Large intestine (tissue), 12 donors: Measurements from ENCODE around the gene PNKD. TPM values are rescaled to one million over a fixed set of nuclear protein-coding genes. Genes with fewer than 3 reads are reported as not detected.

Experiments
- DNase-seq, 2 donors: peaks; one replicate each; pipeline versions ENCODE4 v3.0.0 to v3.0.0-alpha.2; 2013
- H3K27ac ChIP-seq: one replicate; pipeline ENCODE4 v1.5.1; 2013; ENCODE audit warnings: low read length
- H3K27me3 ChIP-seq: 2 replicates; pipeline ENCODE4 v1.6.1; 2013; ENCODE audit warnings: low read length; ENCODE audit not compliant: control insufficient read depth, insufficient read depth
- H3K36me3 ChIP-seq: 2 replicates; pipeline ENCODE4 v1.6.1; 2013; ENCODE audit warnings: low read length; ENCODE audit not compliant: control insufficient read depth, insufficient read depth
- H3K4me1 ChIP-seq: one replicate; pipeline ENCODE4 v1.6.1; 2013; ENCODE audit warnings: low read length; ENCODE audit not compliant: control insufficient read depth, insufficient read depth
- H3K4me3 ChIP-seq: one replicate; pipeline ENCODE4 v1.5.1; 2013; ENCODE audit warnings: low read length
- H3K9me3 ChIP-seq: one replicate; pipeline ENCODE4 v1.6.1; 2013; ENCODE audit warnings: mild to moderate bottlenecking, low read depth, low read length, moderate library complexity; ENCODE audit not compliant: control insufficient read depth
- WGBS: methylation state at CpG from one replicate; pipeline ENCODE4 v1.1.5; 2013; ENCODE audit warnings: low lambda C conversion rate; ENCODE audit not compliant: insufficient coverage; 5-methylcytosine and 5-hydroxymethylcytosine counted together
- long read RNA-seq, 11 donors: transcript quantifications; one replicate each; lab custom pipeline, GENCODE V29; 2026
- polyA plus RNA-seq: library from polyadenylated mRNA; unstranded; fragments of 120-200 nt; gene quantifications from one replicate; pipeline ENCODE4 v1.2.1, GENCODE V29; 2013

The PNKD gene
- 103 TPM for polyA plus RNA-seq
- long read RNA-seq, donor 1, transcript PNKD-202 (9 exons, 2,991 nt): minor isoform, 14 of 58 reads
- long read RNA-seq, donor 1, transcript PNKD-205 (2 exons, 1,372 nt): minor isoform, 6 of 58 reads
- long read RNA-seq, donor 1, transcript PNKD-201 (3 exons, 758 nt): major isoform, 38 of 58 reads
- long read RNA-seq, donor 1, partial matches to known transcripts: 0 of 58 reads
- long read RNA-seq, donor 1, other reads (novel, unspliced or antisense): 0 of 58 reads
- long read RNA-seq, donor 2, transcript PNKD-202 (9 exons, 2,991 nt): minor isoform, 20 of 116 reads
- long read RNA-seq, donor 2, transcript PNKD-201 (3 exons, 758 nt): major isoform, 69 of 116 reads
- long read RNA-seq, donor 2, transcript PNKD-205 (2 exons, 1,372 nt): minor isoform, 13 of 116 reads
- long read RNA-seq, donor 2, partial matches to known transcripts: 14 of 116 reads
- long read RNA-seq, donor 2, other reads (novel, unspliced or antisense): 0 of 116 reads
- long read RNA-seq, donor 3: 0 reads
- long read RNA-seq, donor 4, transcript PNKD-201 (3 exons, 758 nt): major isoform, 9 of 11 reads
- long read RNA-seq, donor 4, partial matches to known transcripts: 0 of 11 reads
- long read RNA-seq, donor 4, other reads (novel, unspliced or antisense): 0 of 11 reads
- long read RNA-seq, donor 5, transcript PNKD-201 (3 exons, 758 nt): major isoform, 41 of 52 reads
- long read RNA-seq, donor 5, transcript PNKD-202 (9 exons, 2,991 nt): minor isoform, 7 of 52 reads
- long read RNA-seq, donor 5, partial matches to known transcripts: 0 of 52 reads
- long read RNA-seq, donor 5, other reads (novel, unspliced or antisense): 0 of 52 reads
- long read RNA-seq, donor 6, transcript PNKD-201 (3 exons, 758 nt): major isoform, 46 of 79 reads
- long read RNA-seq, donor 6, transcript PNKD-205 (2 exons, 1,372 nt): minor isoform, 9 of 79 reads
- long read RNA-seq, donor 6, partial matches to known transcripts: 20 of 79 reads
- long read RNA-seq, donor 6, other reads (novel, unspliced or antisense): 0 of 79 reads
- long read RNA-seq, donor 7, transcript PNKD-201 (3 exons, 758 nt): major isoform, 41 of 53 reads
- long read RNA-seq, donor 7, transcript PNKD-205 (2 exons, 1,372 nt): minor isoform, 5 of 53 reads
- long read RNA-seq, donor 7, partial matches to known transcripts: 5 of 53 reads
- long read RNA-seq, donor 7, other reads (novel, unspliced or antisense): 0 of 53 reads
- long read RNA-seq, donor 8, transcript PNKD-201 (3 exons, 758 nt): major isoform, 80 of 116 reads
- long read RNA-seq, donor 8, transcript PNKD-205 (2 exons, 1,372 nt): minor isoform, 11 of 116 reads
- long read RNA-seq, donor 8, transcript PNKD-202 (9 exons, 2,991 nt): minor isoform, 6 of 116 reads
- long read RNA-seq, donor 8, partial matches to known transcripts: 19 of 116 reads
- long read RNA-seq, donor 8, other reads (novel, unspliced or antisense): 0 of 116 reads
- long read RNA-seq, donor 9, transcript PNKD-201 (3 exons, 758 nt): major isoform, 65 of 76 reads
- long read RNA-seq, donor 9, transcript PNKD-205 (2 exons, 1,372 nt): minor isoform, 9 of 76 reads
- long read RNA-seq, donor 9, partial matches to known transcripts: 0 of 76 reads
- long read RNA-seq, donor 9, other reads (novel, unspliced or antisense): 0 of 76 reads
- long read RNA-seq, donor 10, transcript PNKD-201 (3 exons, 758 nt): major isoform, 85 of 291 reads
- long read RNA-seq, donor 10, transcript PNKD-202 (9 exons, 2,991 nt): minor isoform, 16 of 291 reads
- long read RNA-seq, donor 10, transcript PNKD-205 (2 exons, 1,372 nt): minor isoform, 11 of 291 reads
- long read RNA-seq, donor 10, partial matches to known transcripts: 73 of 291 reads
- long read RNA-seq, donor 10, other reads (novel, unspliced or antisense): 106 of 291 reads
- long read RNA-seq, donor 11, transcript PNKD-201 (3 exons, 758 nt): major isoform, 52 of 155 reads
- long read RNA-seq, donor 11, transcript PNKD-202 (9 exons, 2,991 nt): minor isoform, 8 of 155 reads
- long read RNA-seq, donor 11, partial matches to known transcripts: 87 of 155 reads
- long read RNA-seq, donor 11, other reads (novel, unspliced or antisense): 5 of 155 reads

GRCh38 chr2:218269900-218270720, at the start of gene PNKD, which contains the start of gene AAMP:
Gene PNKD (plus strand): TSS chr2:218270519. CDS start chr2:218270536, 17 bp downstream.
Gene AAMP (minus strand): TSS chr2:218270137. CDS start chr2:218270086, 51 bp downstream.
- H3K4me3 ChIP-seq: peak within 1 kb of the TSS; percentile 84
- peaks cover 24% of the 10 kb centered on the region for H3K4me1 ChIP-seq
- WGBS: no CpG with 5 or more reads among the region's 64 CpGs
- peaks cover 46% of the 10 kb centered on the region for H3K36me3 ChIP-seq
- no peaks in the 10 kb centered on the region for H3K9me3 ChIP-seq
- peak within 1 kb of the TSS; percentile 87 for H3K27ac ChIP-seq
- no peaks in the 10 kb centered on the region for H3K27me3 ChIP-seq
- peak; percentile 100 for DNase-seq

GRCh38 chr2:218221000-218221399, 49.3 kb upstream of the PNKD start:
- no peak for DNase-seq
- Histone ChIP-seq H3K4me1 (peaks cover 24% of the 10 kb centered on the region), H3K27ac (no peak overlapping the region), H3K9me3 (peaks cover 3% of the 10 kb centered on the region), H3K36me3 (peaks cover 28% of the 10 kb centered on the region), H3K27me3 (no peaks in the 10 kb centered on the region), H3K4me3 (no peak overlapping the region)
- WGBS: 82% methylated on average over 2 of the region's 5 CpGs

- Histone ChIP-seq H3K27ac (no peak overlapping the region), H3K4me3 (no peak overlapping the region), H3K4me1 (peaks cover 24% of the 10 kb centered on the region), H3K27me3 (no peaks in the 10 kb centered on the region), H3K9me3 (no peaks in the 10 kb centered on the region), H3K36me3 (peaks cover 36% of the 10 kb centered on the region)
- DNase-seq: peak in 1 of 2 donors; percentile 21
- no CpG with 5 or more reads among the region's 5 CpGs for WGBS
These were observed 47.3 kb upstream of the PNKD start for GRCh38 chr2:218223046-218223445.

- no CpG with 5 or more reads among the region's 1 CpG for WGBS
- DNase-seq: no peak
- Histone ChIP-seq H3K4me1 (peaks cover 16% of the 10 kb centered on the region), H3K27me3 (no peaks in the 10 kb centered on the region), H3K36me3 (peaks cover 43% of the 10 kb centered on the region), H3K4me3 (no peak overlapping the region), H3K27ac (no peak overlapping the region), H3K9me3 (no peaks in the 10 kb centered on the region)
These were observed 46.1 kb upstream of the PNKD start for GRCh38 chr2:218224186-218224585.

GRCh38 chr2:218226903-218227302, 43.4 kb upstream of the PNKD start:
- WGBS: no CpG with 5 or more reads among the region's 3 CpGs
- H3K27ac ChIP-seq: no peak overlapping the region
- H3K4me1 ChIP-seq: peaks cover 26% of the 10 kb centered on the region
- no peaks in the 10 kb centered on the region for H3K9me3 ChIP-seq
- peaks cover 58% of the 10 kb centered on the region for H3K36me3 ChIP-seq
- no peaks in the 10 kb centered on the region for H3K27me3 ChIP-seq
- no peak for DNase-seq
- H3K4me3 ChIP-seq: no peak overlapping the region

- Histone ChIP-seq H3K27ac (peak overlapping the region; percentile 78), H3K9me3 (peaks cover 3% of the 10 kb centered on the region), H3K4me1 (peaks cover 23% of the 10 kb centered on the region), H3K36me3 (peaks cover 61% of the 10 kb centered on the region), H3K4me3 (no peak overlapping the region), H3K27me3 (no peaks in the 10 kb centered on the region)
- peak in 1 of 2 donors; percentile 41 for DNase-seq
- 53% methylated on average over 4 of the region's 6 CpGs for WGBS
These were observed 41.8 kb upstream of the PNKD start for GRCh38 chr2:218228366-218229090.

- Histone ChIP-seq H3K27ac (peak overlapping the region; percentile 78), H3K27me3 (no peaks in the 10 kb centered on the region), H3K36me3 (peaks cover 63% of the 10 kb centered on the region), H3K4me1 (peaks cover 23% of the 10 kb centered on the region), H3K4me3 (no peak overlapping the region), H3K9me3 (peaks cover 3% of the 10 kb centered on the region)
- peak; percentile 18 to 23 for DNase-seq
- 0% methylated on average over 1 of the region's 3 CpGs for WGBS
These were observed 41.1 kb upstream of the PNKD start for GRCh38 chr2:218229239-218229638.

- peaks cover 3% of the 10 kb centered on the region for H3K9me3 ChIP-seq
- H3K27ac ChIP-seq: peak overlapping the region; percentile 78
- H3K36me3 ChIP-seq: peaks cover 61% of the 10 kb centered on the region
- no peaks in the 10 kb centered on the region for H3K27me3 ChIP-seq
- DNase-seq: peak in 1 of 2 donors; percentile 54
- peaks cover 23% of the 10 kb centered on the region for H3K4me1 ChIP-seq
- WGBS: no CpG with 5 or more reads among the region's 4 CpGs
- H3K4me3 ChIP-seq: no peak overlapping the region
These were observed 40.5 kb upstream of the PNKD start for GRCh38 chr2:218229851-218230250.
